Gastrocnemius medialis (tissue), 4 donors: ENCODE results near the gene RSPH10B.
"Not testable (repeated sequence)": the region's sequence is repeated elsewhere in the genome, so short reads cannot be mapped to it uniquely, and the experiment has no call there.

ENCODE experiments used
- POLR2A ChIP-seq, 2 donors: fragments of 450-650 bp; IDR thresholded peaks; one replicate each; pipeline ENCODE4 v1.6.1; 2017; ENCODE audit warnings: antibody characterized with exemption in 2 of 2, mild to moderate bottlenecking in 2 of 2, moderate library complexity in 2 of 2
- TF ChIP-seq, protein P1 (sequence below), 5 experiments: fragments of 450-650 bp in 3 of 5; fragments of 200-600 bp in 2 of 5; sonication (generic) in 2 of 5; IDR thresholded peaks in 4 of 5; conservative IDR thresholded peaks in 1 of 5; 1 replicate in 4 of 5; 2 replicates in 1 of 5; pipeline ENCODE4 v1.5.1; 2016 to 2019; ENCODE audit warnings: antibody characterized with exemption in 5 of 5, mild to moderate bottlenecking in 3 of 5, moderate library complexity in 3 of 5

DNA sequence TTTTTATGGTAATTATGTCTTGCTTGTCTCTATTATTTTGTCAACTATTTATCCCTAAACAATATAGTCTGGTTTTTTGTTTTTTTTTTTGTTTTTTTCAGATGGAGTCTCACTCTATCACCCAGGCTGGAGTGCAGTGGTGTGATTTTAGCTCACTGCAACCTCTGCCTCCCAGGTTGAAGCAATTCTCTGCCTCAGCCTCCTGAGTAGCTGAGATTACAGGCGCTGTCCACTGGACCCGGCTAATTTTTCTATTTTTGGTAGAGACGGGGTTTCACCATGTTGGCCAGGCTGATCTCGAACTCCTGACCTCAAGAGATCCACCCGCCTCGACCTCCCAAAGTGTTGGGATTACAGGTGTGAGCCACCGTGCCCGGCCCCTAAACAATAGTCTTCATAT is 39.9 kb upstream of the RSPH10B start:
- TF ChIP-seq, protein P1, sequence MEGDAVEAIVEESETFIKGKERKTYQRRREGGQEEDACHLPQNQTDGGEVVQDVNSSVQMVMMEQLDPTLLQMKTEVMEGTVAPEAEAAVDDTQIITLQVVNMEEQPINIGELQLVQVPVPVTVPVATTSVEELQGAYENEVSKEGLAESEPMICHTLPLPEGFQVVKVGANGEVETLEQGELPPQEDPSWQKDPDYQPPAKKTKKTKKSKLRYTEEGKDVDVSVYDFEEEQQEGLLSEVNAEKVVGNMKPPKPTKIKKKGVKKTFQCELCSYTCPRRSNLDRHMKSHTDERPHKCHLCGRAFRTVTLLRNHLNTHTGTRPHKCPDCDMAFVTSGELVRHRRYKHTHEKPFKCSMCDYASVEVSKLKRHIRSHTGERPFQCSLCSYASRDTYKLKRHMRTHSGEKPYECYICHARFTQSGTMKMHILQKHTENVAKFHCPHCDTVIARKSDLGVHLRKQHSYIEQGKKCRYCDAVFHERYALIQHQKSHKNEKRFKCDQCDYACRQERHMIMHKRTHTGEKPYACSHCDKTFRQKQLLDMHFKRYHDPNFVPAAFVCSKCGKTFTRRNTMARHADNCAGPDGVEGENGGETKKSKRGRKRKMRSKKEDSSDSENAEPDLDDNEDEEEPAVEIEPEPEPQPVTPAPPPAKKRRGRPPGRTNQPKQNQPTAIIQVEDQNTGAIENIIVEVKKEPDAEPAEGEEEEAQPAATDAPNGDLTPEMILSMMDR (IDR thresholded peaks at IDR 0.05 in 4 of 5, conservative IDR thresholded peaks at IDR 0.05 in 1 of 5) = not testable (repeated sequence)
- TF ChIP-seq POLR2A (IDR thresholded peaks at IDR 0.05) = peak in 1 of 2 donors; percentile 11
